SK-N-MC (cell line): ENCODE results near the gene PMCH.

Source experiments
- EZH2 ChIP-seq: fragments of 200-600 bp; sonication (generic); IDR thresholded peaks from one replicate; pipeline ENCODE4 v1.6.1; 2017; ENCODE audit warnings: antibody characterized with exemption
- FOXP2 ChIP-seq: optimal IDR thresholded peaks from 2 replicates; pipeline ENCODE3; 2011; ENCODE audit warnings: mild to moderate bottlenecking, moderate library complexity; ENCODE audit not compliant: insufficient read depth; ENCODE audit errors: extremely low read length, control extremely low read depth
- POLR2AphosphoS5 ChIP-seq: IDR thresholded peaks from 2 replicates; pipeline ENCODE4 v1.6.1; 2012; ENCODE audit warnings: mild to moderate bottlenecking, low read depth, low read length, borderline replicate concordance

DNA sequence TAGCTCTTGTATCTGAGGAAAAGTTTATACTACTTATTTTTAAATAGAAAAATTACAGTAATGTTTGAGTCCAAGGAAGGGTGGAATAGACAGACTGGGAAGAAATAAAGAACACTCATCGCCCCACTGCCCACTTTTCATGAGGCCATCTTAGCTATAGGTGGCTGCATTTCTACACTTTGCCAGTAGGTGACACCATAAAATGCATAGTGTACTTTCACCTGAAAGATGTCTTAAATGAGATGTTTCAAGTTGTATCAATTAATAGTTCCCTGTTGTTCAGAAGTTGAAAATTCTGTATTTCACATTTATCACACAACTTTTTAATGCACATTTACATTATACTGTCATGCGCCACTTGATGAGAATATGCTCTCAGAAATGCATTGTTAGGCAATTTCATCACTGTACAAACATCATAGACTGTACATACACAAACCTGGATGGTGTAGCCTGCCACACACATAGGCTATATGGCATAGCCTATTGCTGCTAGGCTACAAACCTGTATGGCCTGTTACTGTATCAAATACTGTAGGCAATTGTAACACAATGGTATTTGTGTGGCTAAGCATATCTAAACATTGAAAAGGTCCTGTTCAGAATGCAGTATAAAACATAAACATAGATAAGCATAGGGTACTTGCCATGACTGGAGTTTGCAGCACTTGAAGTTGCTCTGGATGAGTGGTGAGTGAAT lies 27.6 kb downstream of the PMCH start:
- no peak for TF ChIP-seq POLR2AphosphoS5
- TF ChIP-seq EZH2: no peak
- no peak for TF ChIP-seq FOXP2
